ENCODE results near the gene SLCO1B3. TPM values are rescaled to one million over a fixed set of nuclear protein-coding genes. Genes with fewer than 3 reads are reported as not detected.
"Not testable (repeated sequence)": the region's sequence is repeated elsewhere in the genome, so short reads cannot be mapped to it uniquely, and the experiment has no call there.

SLCO1B3 gene, protein sequence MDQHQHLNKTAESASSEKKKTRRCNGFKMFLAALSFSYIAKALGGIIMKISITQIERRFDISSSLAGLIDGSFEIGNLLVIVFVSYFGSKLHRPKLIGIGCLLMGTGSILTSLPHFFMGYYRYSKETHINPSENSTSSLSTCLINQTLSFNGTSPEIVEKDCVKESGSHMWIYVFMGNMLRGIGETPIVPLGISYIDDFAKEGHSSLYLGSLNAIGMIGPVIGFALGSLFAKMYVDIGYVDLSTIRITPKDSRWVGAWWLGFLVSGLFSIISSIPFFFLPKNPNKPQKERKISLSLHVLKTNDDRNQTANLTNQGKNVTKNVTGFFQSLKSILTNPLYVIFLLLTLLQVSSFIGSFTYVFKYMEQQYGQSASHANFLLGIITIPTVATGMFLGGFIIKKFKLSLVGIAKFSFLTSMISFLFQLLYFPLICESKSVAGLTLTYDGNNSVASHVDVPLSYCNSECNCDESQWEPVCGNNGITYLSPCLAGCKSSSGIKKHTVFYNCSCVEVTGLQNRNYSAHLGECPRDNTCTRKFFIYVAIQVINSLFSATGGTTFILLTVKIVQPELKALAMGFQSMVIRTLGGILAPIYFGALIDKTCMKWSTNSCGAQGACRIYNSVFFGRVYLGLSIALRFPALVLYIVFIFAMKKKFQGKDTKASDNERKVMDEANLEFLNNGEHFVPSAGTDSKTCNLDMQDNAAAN
- polyA plus RNA-seq (2013) = 0.11 TPM

DNA sequence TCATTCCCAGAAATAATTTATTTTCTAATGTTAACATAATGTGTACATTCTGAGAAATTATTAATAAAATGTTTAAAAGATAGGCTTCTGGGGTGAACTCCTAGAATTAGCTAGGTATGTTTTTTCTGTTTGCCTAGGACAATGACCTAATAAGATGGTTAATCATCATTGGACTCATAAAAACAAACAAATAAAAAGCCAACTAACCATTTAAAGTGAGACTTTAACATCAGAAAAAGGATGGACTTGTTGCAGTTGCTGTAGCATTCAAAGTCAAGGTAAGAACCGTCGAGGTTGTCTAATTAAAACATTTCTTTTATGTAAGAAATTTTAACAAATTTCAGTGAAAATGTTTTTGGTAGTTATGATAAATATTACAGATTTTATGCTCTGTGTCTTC lies at the start of gene SLCO1B3:
Gene SLCO1B3 (plus strand): TSS at position 219 of the 400 bp plus-strand sequence. CDS start 5,034 bp downstream, outside the sequence.
- Histone ChIP-seq H3K4me1 (ENCODE audit: control extremely low read depth in 1 of 4, control insufficient read depth in 4 of 4, insufficient read depth in 4 of 4, low read length in 3 of 4) (peaks cover 15 to 38% (median 27%) of the 10 kb centered on the region in 4 experiments), H3K27me3 (replicated peaks in 2 of 5; ENCODE audit: control insufficient read depth in 4 of 5, insufficient read depth in 5 of 5, low read length in 4 of 5) (no peaks in the 10 kb centered on the region), H3K4me3 (ENCODE audit: control insufficient read depth in 1 of 7, extremely low read depth in 1 of 7, insufficient read depth in 4 of 7, low read depth in 2 of 7, low read length in 6 of 7) (peak within 1 kb of the TSS in 2 of 7 experiments; percentile 10 to 25), H3K9me3 (ENCODE audit: control extremely low read depth in 1 of 5, control insufficient read depth in 4 of 5, insufficient read depth in 2 of 5, low read depth in 1 of 5, low read length in 4 of 5) (peaks cover 0 to 3% (median 0%) of the 10 kb centered on the region in 5 experiments), H3K27ac (ENCODE audit: insufficient read depth in 1 of 2, low read depth in 1 of 2, low read length in 2 of 2, poor library complexity in 1 of 2, severe bottlenecking in 2 of 2) (no peak within 1 kb of the TSS), H3K36me3 (ENCODE audit: control insufficient read depth in 4 of 4, insufficient read depth in 4 of 4, low read length in 3 of 4) (no peaks in the 10 kb centered on the region)
- WGBS (ENCODE audit: insufficient coverage) = no CpG with 5 or more reads among the region's 2 CpGs
- POLR2A ChIA-PET = no interaction called here
- DNase-seq = no peak
- CTCF ChIA-PET = no interaction called here

DNA sequence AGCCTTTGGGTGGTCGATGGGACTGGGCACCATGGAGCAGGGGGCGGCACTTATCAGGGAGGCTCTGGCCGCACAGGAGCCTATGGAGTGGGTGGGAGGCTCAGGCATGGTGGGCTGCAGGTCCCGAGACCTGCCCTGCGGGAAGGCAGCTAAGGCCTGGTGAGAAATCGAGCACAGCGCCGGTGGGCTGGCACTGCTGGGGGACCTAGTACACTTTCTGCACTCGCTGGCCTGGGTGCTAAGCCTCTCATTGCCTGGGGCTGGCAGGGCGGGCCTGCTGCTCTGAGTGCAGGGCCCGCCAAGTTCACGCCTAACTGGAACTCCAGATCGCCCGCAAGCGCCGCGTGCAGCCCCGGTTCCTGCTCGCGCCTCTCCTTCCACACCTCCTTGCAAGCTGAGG lies 33.1 kb upstream of the SLCO1B3 start:
- H3K27me3 ChIP-seq (replicated peaks in 2 of 5; ENCODE audit: control insufficient read depth in 4 of 5, insufficient read depth in 5 of 5, low read length in 4 of 5) = no peaks in the 10 kb centered on the region
- no peak overlapping the region for H3K27ac ChIP-seq (ENCODE audit: insufficient read depth in 1 of 2, low read depth in 1 of 2, low read length in 2 of 2, poor library complexity in 1 of 2, severe bottlenecking in 2 of 2)
- ChIA-PET POLR2A (no interaction called here), CTCF (no interaction called here)
- no peak overlapping the region for H3K4me3 ChIP-seq (ENCODE audit: control insufficient read depth in 1 of 7, extremely low read depth in 1 of 7, insufficient read depth in 4 of 7, low read depth in 2 of 7, low read length in 6 of 7)
- no peak for DNase-seq
- H3K9me3 ChIP-seq (ENCODE audit: control extremely low read depth in 1 of 5, control insufficient read depth in 4 of 5, insufficient read depth in 2 of 5, low read depth in 1 of 5, low read length in 4 of 5) = peaks cover 0 to 2% (median 0%) of the 10 kb centered on the region in 5 experiments
- no peaks in the 10 kb centered on the region for H3K4me1 ChIP-seq (ENCODE audit: control extremely low read depth in 1 of 4, control insufficient read depth in 4 of 4, insufficient read depth in 4 of 4, low read length in 3 of 4)
- WGBS (ENCODE audit: insufficient coverage) = 99% methylated on average over 12 of the region's 20 CpGs
- no peaks in the 10 kb centered on the region for H3K36me3 ChIP-seq (ENCODE audit: control insufficient read depth in 4 of 4, insufficient read depth in 4 of 4, low read length in 3 of 4)

GRCh38 chr12:20778969-20779368 lies 31.5 kb upstream of the SLCO1B3 start:
- CTCF ChIA-PET = no interaction called here
- no CpG with 5 or more reads among the region's 2 CpGs for WGBS (ENCODE audit: insufficient coverage)
- DNase-seq = no peak

GRCh38 chr12:20779971-20780370 lies 30.5 kb upstream of the SLCO1B3 start:
- H3K27ac ChIP-seq (ENCODE audit: insufficient read depth in 1 of 2, low read depth in 1 of 2, low read length in 2 of 2, poor library complexity in 1 of 2, severe bottlenecking in 2 of 2); POLR2A ChIA-PET; CTCF ChIA-PET; H3K9me3 ChIP-seq (ENCODE audit: control extremely low read depth in 1 of 5, control insufficient read depth in 4 of 5, insufficient read depth in 2 of 5, low read depth in 1 of 5, low read length in 4 of 5); H3K4me3 ChIP-seq (ENCODE audit: control insufficient read depth in 1 of 7, extremely low read depth in 1 of 7, insufficient read depth in 4 of 7, low read depth in 2 of 7, low read length in 6 of 7); H3K27me3 ChIP-seq (replicated peaks in 2 of 5; ENCODE audit: control insufficient read depth in 4 of 5, insufficient read depth in 5 of 5, low read length in 4 of 5); H3K4me1 ChIP-seq (ENCODE audit: control extremely low read depth in 1 of 4, control insufficient read depth in 4 of 4, insufficient read depth in 4 of 4, low read length in 3 of 4); H3K36me3 ChIP-seq (ENCODE audit: control insufficient read depth in 4 of 4, insufficient read depth in 4 of 4, low read length in 3 of 4); DNase-seq: not testable (repeated sequence)
- 83% methylated on average over 3 of the region's 3 CpGs for WGBS (ENCODE audit: insufficient coverage)

More at GRCh38 chr12:20778969-20779368, 31.5 kb upstream of the SLCO1B3 start:
- no peak overlapping the region for H3K4me3 ChIP-seq (ENCODE audit: control insufficient read depth in 1 of 7, extremely low read depth in 1 of 7, insufficient read depth in 4 of 7, low read depth in 2 of 7, low read length in 6 of 7)
- H3K27ac ChIP-seq (ENCODE audit: insufficient read depth in 1 of 2, low read depth in 1 of 2, low read length in 2 of 2, poor library complexity in 1 of 2, severe bottlenecking in 2 of 2) = no peak overlapping the region
- POLR2A ChIA-PET = no interaction called here
- H3K9me3 ChIP-seq (ENCODE audit: control extremely low read depth in 1 of 5, control insufficient read depth in 4 of 5, insufficient read depth in 2 of 5, low read depth in 1 of 5, low read length in 4 of 5) = peaks cover 0 to 2% (median 0%) of the 10 kb centered on the region in 5 experiments
- no peaks in the 10 kb centered on the region for H3K27me3 ChIP-seq (replicated peaks in 2 of 5; ENCODE audit: control insufficient read depth in 4 of 5, insufficient read depth in 5 of 5, low read length in 4 of 5)
- H3K4me1 ChIP-seq (ENCODE audit: control extremely low read depth in 1 of 4, control insufficient read depth in 4 of 4, insufficient read depth in 4 of 4, low read length in 3 of 4) = no peaks in the 10 kb centered on the region
- no peaks in the 10 kb centered on the region for H3K36me3 ChIP-seq (ENCODE audit: control insufficient read depth in 4 of 4, insufficient read depth in 4 of 4, low read length in 3 of 4)

- H3K36me3 ChIP-seq (ENCODE audit: control insufficient read depth in 4 of 4, insufficient read depth in 4 of 4, low read length in 3 of 4); DNase-seq; H3K4me1 ChIP-seq (ENCODE audit: control extremely low read depth in 1 of 4, control insufficient read depth in 4 of 4, insufficient read depth in 4 of 4, low read length in 3 of 4); H3K27ac ChIP-seq (ENCODE audit: insufficient read depth in 1 of 2, low read depth in 1 of 2, low read length in 2 of 2, poor library complexity in 1 of 2, severe bottlenecking in 2 of 2); H3K27me3 ChIP-seq (replicated peaks in 2 of 5; ENCODE audit: control insufficient read depth in 4 of 5, insufficient read depth in 5 of 5, low read length in 4 of 5); CTCF ChIA-PET; H3K4me3 ChIP-seq (ENCODE audit: control insufficient read depth in 1 of 7, extremely low read depth in 1 of 7, insufficient read depth in 4 of 7, low read depth in 2 of 7, low read length in 6 of 7); POLR2A ChIA-PET; H3K9me3 ChIP-seq (ENCODE audit: control extremely low read depth in 1 of 5, control insufficient read depth in 4 of 5, insufficient read depth in 2 of 5, low read depth in 1 of 5, low read length in 4 of 5): not testable (repeated sequence)
- 92% methylated on average over 8 of the region's 13 CpGs for WGBS (ENCODE audit: insufficient coverage)
Measured at GRCh38 chr12:20783796-20784357, 26.6 kb upstream of the SLCO1B3 start.

GRCh38 chr12:20792971-20793370 lies 17.5 kb upstream of the SLCO1B3 start:
- DNase-seq = no peak
- H3K4me3 ChIP-seq (ENCODE audit: control insufficient read depth in 1 of 7, extremely low read depth in 1 of 7, insufficient read depth in 4 of 7, low read depth in 2 of 7, low read length in 6 of 7) = no peak overlapping the region
- peaks cover 0 to 2% (median 0%) of the 10 kb centered on the region in 5 experiments for H3K9me3 ChIP-seq (ENCODE audit: control extremely low read depth in 1 of 5, control insufficient read depth in 4 of 5, insufficient read depth in 2 of 5, low read depth in 1 of 5, low read length in 4 of 5)
- POLR2A ChIA-PET = no interaction called here
- H3K4me1 ChIP-seq (ENCODE audit: control extremely low read depth in 1 of 4, control insufficient read depth in 4 of 4, insufficient read depth in 4 of 4, low read length in 3 of 4) = no peaks in the 10 kb centered on the region
- WGBS (ENCODE audit: insufficient coverage) = no CpG with 5 or more reads among the region's 1 CpG
- no peaks in the 10 kb centered on the region for H3K36me3 ChIP-seq (ENCODE audit: control insufficient read depth in 4 of 4, insufficient read depth in 4 of 4, low read length in 3 of 4)
- no peak overlapping the region for H3K27ac ChIP-seq (ENCODE audit: insufficient read depth in 1 of 2, low read depth in 1 of 2, low read length in 2 of 2, poor library complexity in 1 of 2, severe bottlenecking in 2 of 2)
- CTCF ChIA-PET = no interaction called here
- H3K27me3 ChIP-seq (replicated peaks in 2 of 5; ENCODE audit: control insufficient read depth in 4 of 5, insufficient read depth in 5 of 5, low read length in 4 of 5) = no peaks in the 10 kb centered on the region

GRCh38 chr12:20798554-20798953 lies 12.0 kb upstream of the SLCO1B3 start:
- H3K9me3 ChIP-seq (ENCODE audit: control extremely low read depth in 1 of 5, control insufficient read depth in 4 of 5, insufficient read depth in 2 of 5, low read depth in 1 of 5, low read length in 4 of 5) = no peaks in the 10 kb centered on the region
- peak; percentile 60 to 77 (median 76) for DNase-seq
- ChIA-PET POLR2A (no interaction called here), CTCF (interaction anchor here (0.5 to 2.0 kb wide), 6 partner anchors 155 to 1106 kb away, joined by 3 to 6 read pairs (median 3); no protein-coding TSS in a partner anchor)
- peaks cover 0 to 25% (median 1%) of the 10 kb centered on the region in 4 experiments for H3K4me1 ChIP-seq (ENCODE audit: control extremely low read depth in 1 of 4, control insufficient read depth in 4 of 4, insufficient read depth in 4 of 4, low read length in 3 of 4)
- no peaks in the 10 kb centered on the region for H3K27me3 ChIP-seq (replicated peaks in 2 of 5; ENCODE audit: control insufficient read depth in 4 of 5, insufficient read depth in 5 of 5, low read length in 4 of 5)
- H3K27ac ChIP-seq (ENCODE audit: insufficient read depth in 1 of 2, low read depth in 1 of 2, low read length in 2 of 2, poor library complexity in 1 of 2, severe bottlenecking in 2 of 2) = no peak overlapping the region
- no CpG with 5 or more reads among the region's 1 CpG for WGBS (ENCODE audit: insufficient coverage)
- H3K4me3 ChIP-seq (ENCODE audit: control insufficient read depth in 1 of 7, extremely low read depth in 1 of 7, insufficient read depth in 4 of 7, low read depth in 2 of 7, low read length in 6 of 7) = no peak overlapping the region
- H3K36me3 ChIP-seq (ENCODE audit: control insufficient read depth in 4 of 4, insufficient read depth in 4 of 4, low read length in 3 of 4) = no peaks in the 10 kb centered on the region
